Thyroid gland (tissue), 4 donors: ENCODE data around the gene ETS1. TPM values are rescaled to one million over a fixed set of nuclear protein-coding genes. Genes with fewer than 3 reads are reported as not detected.
"Not testable (repeated sequence)": the region's sequence is repeated elsewhere in the genome, so short reads cannot be mapped to it uniquely, and the experiment has no call there.

Experiments
- DNase-seq, 2 donors: peaks; one replicate each; pipeline ENCODE4 v3.0.0-alpha.2; 2019
- H3K27ac ChIP-seq, 3 donors: fragments of 200-600 bp; sonication (generic); 1 replicate in 2 of 3; 2 replicates in 1 of 3; pipeline ENCODE4 v1.5.1; 2016 to 2019; ENCODE audit warnings: mild to moderate bottlenecking in 1 of 3, moderate library complexity in 1 of 3
- H3K27me3 ChIP-seq: fragments of 200-600 bp; sonication (generic); one replicate; pipeline ENCODE4 v1.5.1; 2019
- H3K36me3 ChIP-seq, 2 donors: fragments of 200-600 bp; sonication (generic); one replicate each; pipeline ENCODE4 v1.5.1; 2016 to 2019
- H3K4me1 ChIP-seq, 2 donors: fragments of 200-600 bp; sonication (generic); one replicate each; pipeline ENCODE4 v1.5.1; 2017 to 2019
- H3K4me3 ChIP-seq, 3 donors: fragments of 200-600 bp; sonication (generic); replicated peaks in 1 of 3; 1 replicate in 2 of 3; 2 replicates in 1 of 3; pipeline ENCODE4 v1.5.1; 2016; ENCODE audit warnings: mild to moderate bottlenecking in 1 of 3
- H3K9me3 ChIP-seq: fragments of 200-600 bp; sonication (generic); one replicate; pipeline ENCODE4 v1.5.1; 2017
- CTCF ChIP-seq, 6 experiments: fragments of 200-600 bp in 3 of 6; fragments of 450-650 bp in 3 of 6; sonication (generic) in 3 of 6; IDR thresholded peaks; one replicate each; pipeline ENCODE4 v1.5.1; 2016 to 2019; ENCODE audit warnings: antibody characterized with exemption in 6 of 6, mild to moderate bottlenecking in 2 of 6, inconsistent platforms in 1 of 6, moderate library complexity in 1 of 6
- POLR2A ChIP-seq, 2 donors: fragments of 450-650 bp; IDR thresholded peaks; one replicate each; pipeline ENCODE4 v1.6.1; 2017; ENCODE audit warnings: antibody characterized with exemption in 2 of 2, mild to moderate bottlenecking in 2 of 2, moderate library complexity in 1 of 2
- WGBS, 2 donors: methylation state at CpG; one replicate each; pipeline ENCODE4 v1.1.5; 2017; 5-methylcytosine and 5-hydroxymethylcytosine counted together
- intact Hi-C: fragments of 100-400 bp; cut with DNase I; formaldehyde crosslinking; loops from one replicate; pipeline ENCODE4 v1.15.1; 2023
- total RNA-seq, 4 donors: library from RNA; depleted of rRNA; stranded (reverse); fragments of >200 nt; gene quantifications; one replicate each; pipeline ENCODE4 v1.2.3, GENCODE V29; 2016

Gene ETS1
- total RNA-seq, 4 donors from 2014 or later = 38.4 to 79.4 (median 58.4) TPM

GRCh38 chr11:128453444-128454336 lies 133.7 kb downstream of the ETS1 start:
- peak; percentile 71 to 74 for DNase-seq
- Histone ChIP-seq H3K36me3 (peaks cover 0 to 7% of the 10 kb centered on the region in 2 donors), H3K9me3 (no peaks in the 10 kb centered on the region), H3K4me1 (peaks cover 25 to 28% of the 10 kb centered on the region in 2 donors), H3K27me3 (no peaks in the 10 kb centered on the region), H3K27ac (peak overlapping the region; percentile 37 to 89 (median 89)), H3K4me3 (no peak overlapping the region)
- TF ChIP-seq CTCF (IDR thresholded peaks at IDR 0.05) (peak in 1 of 6 experiments; percentile 12), POLR2A (IDR thresholded peaks at IDR 0.05) (peak in 1 of 2 donors; percentile 32)
- 65 to 72% methylated on average over 5 of the region's 5 CpGs for WGBS, 2 donors
- intact Hi-C loops = loop anchor here (10.0 kb wide), 2 partner anchors 109 to 159 kb away; no protein-coding TSS in a partner anchor

GRCh38 chr11:128451652-128452470 lies 135.5 kb downstream of the ETS1 start:
- 3 to 23% methylated on average over 20 to 26 of the region's 26 CpGs for WGBS, 2 donors
- TF ChIP-seq CTCF (IDR thresholded peaks at IDR 0.05) (peak in 4 of 6 experiments; percentile 11 to 45 (median 28)), POLR2A (IDR thresholded peaks at IDR 0.05) (peak in 1 of 2 donors; percentile 49)
- Histone ChIP-seq H3K27me3 (no peaks in the 10 kb centered on the region), H3K9me3 (no peaks in the 10 kb centered on the region), H3K4me3 (no peak overlapping the region), H3K4me1 (peaks cover 25 to 28% of the 10 kb centered on the region in 2 donors), H3K36me3 (no peaks in the 10 kb centered on the region), H3K27ac (peak overlapping the region; percentile 89 to 91 (median 89))
- DNase-seq = peak; percentile 95
- intact Hi-C loops = loop anchor here (10.0 kb wide), 2 partner anchors 107 to 157 kb away; no protein-coding TSS in a partner anchor

DNA sequence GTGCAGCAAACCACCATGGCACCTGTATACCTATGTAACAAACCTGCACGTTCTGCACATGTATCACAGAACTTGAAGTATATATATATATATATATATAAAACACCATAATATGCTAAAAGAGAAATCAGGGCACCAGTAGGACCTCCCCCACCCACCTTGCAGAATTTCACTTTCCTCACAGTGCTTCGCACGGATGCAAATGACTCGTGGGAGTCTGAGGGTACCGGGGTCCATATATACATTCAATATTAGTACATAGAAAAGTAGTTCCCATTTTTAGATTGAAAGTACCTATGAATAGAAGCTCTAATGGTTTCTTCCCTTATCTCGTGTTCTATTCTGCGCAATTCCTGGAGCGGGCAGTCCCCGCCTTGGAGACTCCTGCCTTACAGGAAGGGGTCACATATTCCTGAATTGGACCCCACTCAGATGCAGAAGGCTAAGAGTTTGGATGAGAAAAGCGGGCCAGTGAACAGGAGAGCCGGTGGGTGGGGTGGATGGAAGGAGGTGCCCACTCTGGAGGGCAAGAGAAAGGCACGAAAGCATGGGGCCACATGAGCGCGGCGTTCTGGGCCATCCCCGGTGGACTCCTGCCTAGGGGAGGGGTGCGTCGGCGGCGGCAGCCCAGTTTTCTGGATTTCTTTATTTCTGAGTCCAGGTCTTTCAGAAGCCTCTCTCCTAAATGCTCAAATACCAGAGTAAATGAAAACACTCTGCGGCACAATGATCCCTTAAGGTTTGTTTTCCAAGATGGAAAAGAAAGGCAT lies 136.3 kb downstream of the ETS1 start:
- no peaks in the 10 kb centered on the region for H3K9me3 ChIP-seq
- WGBS, 2 donors = 48 to 62% methylated on average over 21 of the region's 21 CpGs
- no peaks in the 10 kb centered on the region for H3K27me3 ChIP-seq
- TF ChIP-seq POLR2A (IDR thresholded peaks at IDR 0.05) (no peak), CTCF (IDR thresholded peaks at IDR 0.05) (no peak)
- no peaks in the 10 kb centered on the region for H3K36me3 ChIP-seq
- H3K4me3 ChIP-seq = no peak overlapping the region
- peaks cover 25 to 28% of the 10 kb centered on the region in 2 donors for H3K4me1 ChIP-seq
- intact Hi-C loops = loop anchor here (10.0 kb wide), 2 partner anchors 106 to 156 kb away; no protein-coding TSS in a partner anchor
- DNase-seq = peak; percentile 20 to 39
- peak overlapping the region; percentile 89 to 91 (median 89) for H3K27ac ChIP-seq

DNA sequence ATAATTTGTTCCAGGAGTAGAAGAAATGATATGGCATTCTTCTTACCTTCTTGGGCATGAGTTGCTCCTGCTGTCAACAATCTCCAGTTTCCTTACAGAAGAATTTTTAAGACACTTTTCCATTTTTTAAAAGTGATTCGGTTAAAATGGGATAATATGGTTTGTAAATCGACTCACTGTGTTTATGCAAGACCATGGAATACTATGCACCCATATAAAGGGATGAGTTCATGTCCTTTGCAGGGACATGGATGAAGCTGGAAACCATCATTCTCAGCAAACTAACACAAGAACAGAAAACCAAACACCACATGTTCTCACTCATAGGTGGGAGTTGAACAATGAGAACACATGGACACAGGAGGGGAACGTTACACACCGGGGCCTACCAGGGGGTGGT lies 136.9 kb downstream of the ETS1 start:
- H3K9me3 ChIP-seq, H3K36me3 ChIP-seq, DNase-seq, H3K4me3 ChIP-seq, H3K27me3 ChIP-seq, H3K27ac ChIP-seq: not testable (repeated sequence)
- intact Hi-C loops = loop anchor here (10.0 kb wide), 2 partner anchors 106 to 156 kb away; no protein-coding TSS in a partner anchor
- 84 to 97% methylated on average over 4 of the region's 4 CpGs for WGBS, 2 donors
- H3K4me1 ChIP-seq = peaks cover 25% of the 10 kb centered on the region in 2 donors
